HUES48 (cell line): Measurements from ENCODE around the gene CORT.

Experiments used
- H3K27ac ChIP-seq: one replicate; pipeline ENCODE4 v1.7.0; 2013; ENCODE audit warnings: low read depth, low read length, inconsistent platforms
- H3K27me3 ChIP-seq: 2 replicates; pipeline ENCODE4 v1.6.1; 2013; ENCODE audit warnings: mild to moderate bottlenecking, low read length; ENCODE audit not compliant: control insufficient read depth, insufficient read depth
- H3K36me3 ChIP-seq: 2 replicates; pipeline ENCODE4 v1.6.1; 2013; ENCODE audit warnings: low read length; ENCODE audit not compliant: control insufficient read depth, insufficient read depth
- H3K4me1 ChIP-seq: 2 replicates; pipeline ENCODE4 v1.6.1; 2013; ENCODE audit warnings: mild to moderate bottlenecking, low read length; ENCODE audit not compliant: control insufficient read depth, insufficient read depth
- H3K4me3 ChIP-seq: 2 replicates; pipeline ENCODE4 v1.5.1; 2013; ENCODE audit warnings: mild to moderate bottlenecking, low read depth, low read length
- H3K9ac ChIP-seq: 2 replicates; pipeline ENCODE4 v1.6.1; 2013; ENCODE audit warnings: mild to moderate bottlenecking, low read depth, low read length, moderate library complexity
- H3K9me3 ChIP-seq: 2 replicates; pipeline ENCODE4 v1.6.1; 2013; ENCODE audit warnings: low read length; ENCODE audit not compliant: control insufficient read depth, insufficient read depth

Gene CORT

GRCh38 chr1:10438677-10439163 lies 11.1 kb upstream of the CORT start:
- H3K4me3 ChIP-seq, result no peak overlapping the region
- no peaks in the 10 kb centered on the region for H3K9me3 ChIP-seq
- H3K36me3 ChIP-seq, result no peaks in the 10 kb centered on the region
- H3K27me3 ChIP-seq, result no peaks in the 10 kb centered on the region
- H3K27ac ChIP-seq, result no peak overlapping the region
- no peaks in the 10 kb centered on the region for H3K4me1 ChIP-seq
- no peak overlapping the region for H3K9ac ChIP-seq

GRCh38 chr1:10440305-10440704 lies 9.5 kb upstream of the CORT start:
- Histone ChIP-seq H3K36me3 (no peaks in the 10 kb centered on the region), H3K9me3 (no peaks in the 10 kb centered on the region), H3K27ac (no peak overlapping the region), H3K4me1 (no peaks in the 10 kb centered on the region), H3K4me3 (no peak overlapping the region), H3K27me3 (no peaks in the 10 kb centered on the region), H3K9ac (no peak overlapping the region)

- Histone ChIP-seq H3K9me3 (no peaks in the 10 kb centered on the region), H3K4me1 (no peaks in the 10 kb centered on the region), H3K36me3 (no peaks in the 10 kb centered on the region), H3K9ac (no peak overlapping the region), H3K4me3 (no peak overlapping the region), H3K27me3 (no peaks in the 10 kb centered on the region), H3K27ac (no peak overlapping the region)
Measured at GRCh38 chr1:10440794-10441193, 9.0 kb upstream of the CORT start.

DNA sequence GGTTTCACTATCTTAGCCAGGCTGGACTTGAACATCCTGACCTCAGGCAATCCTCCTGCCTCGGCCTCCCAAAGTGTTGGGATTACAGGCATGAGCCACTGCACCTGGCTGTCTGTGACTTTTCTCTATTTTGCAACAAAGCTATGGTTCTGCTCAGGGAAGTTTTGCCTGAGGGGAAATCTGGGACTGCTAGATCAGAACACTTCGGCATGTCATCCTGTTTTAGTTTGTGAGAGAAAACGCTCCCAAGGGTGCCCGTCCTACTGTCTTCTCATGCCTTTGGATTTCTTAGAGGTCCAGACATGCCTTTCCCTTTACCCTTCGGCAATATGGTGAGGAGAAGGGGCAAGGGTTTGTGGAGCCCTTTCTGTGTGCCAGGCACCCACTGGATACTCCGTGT lies 5.6 kb upstream of the CORT start:
- Histone ChIP-seq H3K36me3 (no peaks in the 10 kb centered on the region), H3K4me1 (no peaks in the 10 kb centered on the region), H3K27ac (no peak overlapping the region), H3K9me3 (no peaks in the 10 kb centered on the region), H3K27me3 (no peaks in the 10 kb centered on the region), H3K4me3 (no peak overlapping the region), H3K9ac (no peak overlapping the region)

DNA sequence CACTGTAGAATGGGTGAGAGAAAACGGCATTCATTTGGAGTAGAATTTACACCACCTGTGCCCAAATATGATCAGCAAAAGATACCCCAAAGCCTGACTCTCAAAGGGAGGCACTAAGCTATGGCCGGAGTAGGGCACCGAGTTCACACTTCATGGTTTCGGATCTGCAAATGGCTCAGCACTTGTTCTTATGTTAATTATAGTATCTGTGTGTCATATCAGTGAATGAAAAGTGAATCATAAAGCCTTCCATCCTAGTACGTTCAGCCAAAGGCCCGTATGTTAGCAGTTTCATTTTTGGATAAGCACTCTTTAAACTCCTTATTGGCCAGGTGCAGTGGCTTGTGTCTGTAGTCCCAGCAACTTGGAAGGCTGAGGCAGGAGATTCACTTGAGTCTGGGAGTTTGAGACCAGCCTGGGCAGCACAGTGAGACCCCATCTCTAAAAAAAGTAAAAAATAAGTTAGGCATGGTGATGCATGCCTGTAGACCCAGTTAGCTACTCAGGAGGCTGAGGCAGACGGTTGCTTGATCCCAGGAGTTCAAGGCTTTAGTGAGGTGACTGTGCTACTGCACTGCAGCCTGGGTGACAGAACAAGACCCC lies 4.9 kb upstream of the CORT start:
- no peak overlapping the region for H3K4me3 ChIP-seq
- no peaks in the 10 kb centered on the region for H3K4me1 ChIP-seq
- H3K9me3 ChIP-seq, result no peaks in the 10 kb centered on the region
- no peaks in the 10 kb centered on the region for H3K36me3 ChIP-seq
- no peak overlapping the region for H3K27ac ChIP-seq
- no peaks in the 10 kb centered on the region for H3K27me3 ChIP-seq
- H3K9ac ChIP-seq, result no peak overlapping the region

DNA sequence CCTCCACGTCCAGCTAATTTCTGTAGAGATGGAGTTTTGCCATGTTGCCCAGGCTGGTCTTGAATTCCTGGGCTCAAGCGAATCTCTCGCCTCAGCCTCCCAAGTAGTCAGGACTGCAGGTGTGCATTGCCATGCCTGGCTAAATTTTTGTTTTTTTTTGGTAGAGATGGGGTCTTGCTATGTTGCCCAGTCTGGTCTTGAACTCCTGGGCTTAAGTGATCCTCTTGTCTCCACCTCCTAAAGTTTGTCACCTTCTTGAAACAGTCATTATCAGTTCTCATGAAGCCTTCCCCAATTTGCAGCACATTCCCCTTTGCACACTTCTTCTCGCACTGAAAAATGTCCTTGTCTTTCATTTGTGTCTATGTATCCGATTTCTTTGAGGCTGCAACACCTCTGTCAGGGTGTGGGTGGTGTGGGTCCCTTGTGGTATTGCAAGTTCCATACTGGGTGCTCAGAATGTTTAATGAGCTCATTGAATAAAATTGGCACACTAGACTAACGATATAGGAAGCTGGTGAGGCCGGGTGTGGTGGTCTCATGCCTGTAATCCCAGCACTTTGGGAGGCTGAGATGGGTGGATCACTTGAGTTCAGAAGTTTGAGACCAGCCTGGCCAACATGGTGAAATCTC lies 2.9 kb upstream of the CORT start:
- no peaks in the 10 kb centered on the region for H3K36me3 ChIP-seq

DNA sequence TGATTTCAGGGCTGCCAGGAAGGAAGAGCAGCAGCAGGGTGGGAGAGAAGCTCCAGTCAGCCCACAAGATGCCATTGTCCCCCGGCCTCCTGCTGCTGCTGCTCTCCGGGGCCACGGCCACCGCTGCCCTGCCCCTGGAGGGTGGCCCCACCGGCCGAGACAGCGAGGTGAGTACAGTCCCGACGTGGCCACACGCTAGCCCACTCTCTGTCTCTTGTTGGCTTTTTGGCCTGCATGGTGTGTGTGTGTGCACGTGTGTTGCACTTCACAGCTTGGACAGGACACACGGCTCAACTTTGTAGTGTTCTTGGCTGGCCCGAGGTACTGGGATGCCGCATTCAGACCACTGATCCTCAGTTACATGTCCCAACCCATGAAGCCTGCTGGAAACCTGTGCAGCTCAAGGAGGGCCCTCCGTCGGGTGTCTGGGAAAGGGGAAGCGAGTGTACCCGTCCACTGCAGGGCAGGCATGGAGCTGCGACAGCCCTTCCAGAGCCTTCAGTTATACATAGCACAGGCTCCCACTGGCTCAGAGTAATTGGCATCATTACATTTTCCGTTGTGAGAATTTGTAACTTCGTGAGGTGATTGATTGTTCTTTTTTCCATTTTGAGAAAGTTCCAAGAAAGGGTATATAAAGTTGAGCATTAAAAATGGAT lies 454 bp downstream of the CORT start:
- no peak overlapping the region for H3K9ac ChIP-seq
- H3K27me3 ChIP-seq, result no peaks in the 10 kb centered on the region
- H3K9me3 ChIP-seq, result no peaks in the 10 kb centered on the region
- peaks cover 14% of the 10 kb centered on the region; the same call in 1 of the 2 replicates for H3K4me1 ChIP-seq
- H3K27ac ChIP-seq, result no peak overlapping the region
- H3K4me3 ChIP-seq, result no peak overlapping the region
- no peaks in the 10 kb centered on the region for H3K36me3 ChIP-seq

More for the DNA sequence above, 2.9 kb upstream of the CORT start:
- Histone ChIP-seq H3K27ac (no peak overlapping the region), H3K9me3 (no peaks in the 10 kb centered on the region), H3K4me1 (peaks cover 13% of the 10 kb centered on the region; the same call in 1 of the 2 replicates), H3K4me3 (no peak overlapping the region), H3K9ac (no peak overlapping the region), H3K27me3 (no peaks in the 10 kb centered on the region)

- H3K4me3 ChIP-seq, result no peak overlapping the region
- no peaks in the 10 kb centered on the region for H3K36me3 ChIP-seq
- H3K27me3 ChIP-seq, result no peaks in the 10 kb centered on the region
- H3K4me1 ChIP-seq, result peaks cover 14% of the 10 kb centered on the region; the same call in 1 of the 2 replicates
- H3K27ac ChIP-seq, result peak overlapping the region; percentile 51
- H3K9ac ChIP-seq, result no peak overlapping the region
- H3K9me3 ChIP-seq, result no peaks in the 10 kb centered on the region
Measured at GRCh38 chr1:10450836-10451235, 1.0 kb downstream of the CORT start.

- Histone ChIP-seq H3K9me3 (no peaks in the 10 kb centered on the region), H3K27me3 (no peaks in the 10 kb centered on the region), H3K4me3 (no peak overlapping the region), H3K36me3 (no peaks in the 10 kb centered on the region), H3K9ac (no peak overlapping the region), H3K27ac (peak overlapping the region; percentile 51), H3K4me1 (peaks cover 14% of the 10 kb centered on the region; the same call in 1 of the 2 replicates)
Measured at GRCh38 chr1:10451287-10451686, 1.5 kb downstream of the CORT start.

DNA sequence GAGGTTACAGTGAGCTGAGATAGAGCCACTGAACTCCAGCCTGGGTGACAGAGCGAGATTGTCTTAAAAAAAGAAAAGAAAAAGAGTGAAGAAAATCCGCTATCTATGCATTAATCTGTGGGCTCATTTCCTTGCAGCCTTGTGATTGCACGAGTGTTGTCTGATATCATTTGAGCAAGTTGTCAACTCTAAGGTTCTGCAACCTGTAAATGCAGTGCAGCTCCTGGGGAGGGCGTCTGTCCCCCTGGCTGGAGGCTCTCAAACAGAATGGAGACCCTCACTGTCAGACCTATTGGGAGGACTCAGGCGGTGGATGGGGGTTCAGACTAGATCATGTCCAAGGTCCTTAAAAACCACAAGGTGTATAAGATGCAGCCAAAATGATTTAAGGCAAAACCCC lies 6.2 kb downstream of the CORT start:
- no peaks in the 10 kb centered on the region for H3K27me3 ChIP-seq
- H3K9ac ChIP-seq, result no peak overlapping the region
- no peak overlapping the region for H3K4me3 ChIP-seq
- no peaks in the 10 kb centered on the region for H3K9me3 ChIP-seq
- H3K27ac ChIP-seq, result no peak overlapping the region
- H3K36me3 ChIP-seq, result peaks cover 31% of the 10 kb centered on the region
- H3K4me1 ChIP-seq, result peaks cover 10% of the 10 kb centered on the region; the same call in 1 of the 2 replicates

DNA sequence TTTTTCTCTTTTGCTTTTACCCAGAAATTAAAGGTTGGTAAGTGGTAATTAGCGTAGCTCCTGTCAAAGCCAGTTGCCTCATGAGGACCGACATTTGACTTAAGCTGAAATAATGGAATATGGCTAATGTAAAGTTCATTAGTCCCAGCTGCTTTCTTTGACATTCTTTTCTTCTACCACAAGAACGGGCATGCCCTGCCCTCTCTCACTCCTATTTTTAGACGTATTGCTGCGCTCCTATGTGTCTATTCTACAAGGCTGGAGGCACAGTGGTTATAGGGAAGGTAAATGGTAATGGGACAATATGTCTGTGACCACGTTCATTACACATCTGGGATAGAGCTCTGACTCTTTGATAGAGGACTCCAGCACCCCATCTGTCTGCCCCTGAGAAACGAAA lies 6.8 kb downstream of the CORT start:
- Histone ChIP-seq H3K4me3 (no peak overlapping the region), H3K27me3 (no peaks in the 10 kb centered on the region), H3K9me3 (no peaks in the 10 kb centered on the region), H3K27ac (no peak overlapping the region), H3K9ac (no peak overlapping the region), H3K4me1 (peaks cover 3% of the 10 kb centered on the region; the same call in 1 of the 2 replicates), H3K36me3 (peaks cover 36% of the 10 kb centered on the region)
